Naive thymus-derived CD4-positive, alpha-beta T cell (primary cell): ENCODE results near the gene MIX23. TPM values are rescaled to one million over a fixed set of nuclear protein-coding genes. Genes with fewer than 3 reads are reported as not detected.
A peak's percentile ranks its signal among the peaks of the same experiment; 100 is the strongest.

Experiments
- ATAC-seq: fragments of 150-1000 bp; cut with Tn5 transposase; 2 replicates; pipeline ENCODE4 v1.10.0; 2021; ENCODE audit warnings: mild to moderate bottlenecking, moderate library complexity
- CTCF ChIA-PET: fragments of 350-600 bp; sonication (Branson Sonifier 250); formaldehyde crosslinking; loops from one replicate; lab custom pipeline; 2021; ENCODE audit warnings: antibody characterized with exemption; lab: Charles Lee
- POLR2A ChIA-PET: fragments of 350-600 bp; sonication (Branson Sonifier 250); formaldehyde crosslinking; loops from one replicate; lab custom pipeline; 2021; ENCODE audit warnings: antibody characterized with exemption, inconsistent platforms; lab: Charles Lee
- DNase-seq, 9 donors: peaks; one replicate each; pipeline versions ENCODE4 v3.0.0 to v3.0.0-alpha.2; 2020 to 2022; ENCODE audit warnings: mixed read lengths in 1 of 9
- H3K27ac ChIP-seq: one replicate; pipeline ENCODE4 v1.7.0; 2013; ENCODE audit warnings: mild to moderate bottlenecking, low read depth, low read length, moderate library complexity
- H3K27me3 ChIP-seq, 2 donors: one replicate each; pipeline ENCODE4 v1.7.0; 2013; ENCODE audit warnings: low read length in 2 of 2, mild to moderate bottlenecking in 2 of 2, moderate library complexity in 2 of 2; ENCODE audit not compliant: control insufficient read depth in 2 of 2, insufficient read depth in 2 of 2
- H3K36me3 ChIP-seq, 3 experiments: 1 replicate in 2 of 3; 2 replicates in 1 of 3; pipeline ENCODE4 v1.7.0; 2013; ENCODE audit warnings: low read length in 3 of 3, mild to moderate bottlenecking in 3 of 3, moderate library complexity in 1 of 3; ENCODE audit not compliant: insufficient read depth in 3 of 3, control insufficient read depth in 2 of 3
- H3K4me1 ChIP-seq, 2 donors: one replicate each; pipeline ENCODE4 v1.7.0; 2013; ENCODE audit warnings: low read length in 2 of 2, mild to moderate bottlenecking in 2 of 2, moderate library complexity in 1 of 2; ENCODE audit not compliant: control insufficient read depth in 2 of 2, insufficient read depth in 2 of 2
- H3K4me3 ChIP-seq: 2 replicates; pipeline ENCODE4 v1.7.0; 2013; ENCODE audit warnings: mild to moderate bottlenecking, low read length
- H3K9me3 ChIP-seq, 3 experiments: 1 replicate in 2 of 3; 2 replicates in 1 of 3; pipeline ENCODE4 v1.7.0; 2013; ENCODE audit warnings: low read length in 3 of 3; ENCODE audit not compliant: control insufficient read depth in 2 of 3
- H3K27ac Mint-ChIP-seq, 9 donors: one replicate each; pipeline ENCODE4 v1.8.0; 2020 to 2022; ENCODE audit warnings: mixed read lengths in 9 of 9, mild to moderate bottlenecking in 8 of 9, moderate library complexity in 5 of 9, inconsistent platforms in 2 of 9
- H3K27me3 Mint-ChIP-seq, 5 donors: one replicate each; pipeline ENCODE4 v1.8.0; 2021 to 2022; ENCODE audit warnings: mixed read lengths in 5 of 5, mild to moderate bottlenecking in 1 of 5
- H3K36me3 Mint-ChIP-seq, 5 donors: one replicate each; pipeline ENCODE4 v1.8.0; 2020 to 2022; ENCODE audit warnings: mixed read lengths in 5 of 5, mild to moderate bottlenecking in 3 of 5, inconsistent platforms in 1 of 5
- H3K4me1 Mint-ChIP-seq, 7 donors: one replicate each; pipeline ENCODE4 v1.8.0; 2020 to 2022; ENCODE audit warnings: mixed read lengths in 7 of 7, mild to moderate bottlenecking in 3 of 7, inconsistent platforms in 1 of 7
- H3K4me3 Mint-ChIP-seq, 10 donors: one replicate each; pipeline ENCODE4 v1.8.0; 2020 to 2022; ENCODE audit warnings: mild to moderate bottlenecking in 10 of 10, mixed read lengths in 10 of 10, moderate library complexity in 6 of 10, inconsistent platforms in 2 of 10
- H3K9me3 Mint-ChIP-seq, 11 donors: one replicate each; pipeline ENCODE4 v1.8.0; 2020 to 2022; ENCODE audit warnings: mixed read lengths in 11 of 11, mild to moderate bottlenecking in 4 of 11, inconsistent platforms in 1 of 11, moderate library complexity in 1 of 11
- intact Hi-C, 2 donors: fragments of 100-400 bp; cut with micrococcal nuclease; formaldehyde crosslinking; loops; one replicate each; pipeline ENCODE4 v1.15.1; 2023
- polyA plus RNA-seq, 2 donors: library from polyadenylated mRNA; unstranded; fragments of 300-500 nt; fragmentation: Illumina TruSeq; gene quantifications; one replicate each; pipeline ENCODE4 v1.2.3, GENCODE V29; 2021
- total RNA-seq, 6 experiments: library from RNA in 5 of 6; stranded (reverse) in 5 of 6; gene quantifications; 1 replicate in 5 of 6; 2 replicates in 1 of 6; pipeline ENCODE4 v1.2.3 and lab custom pipeline; 2021 to 2026

MIX23 gene
- total RNA-seq = 10 to 100 TPM; 14.7 to 47.7 (median 26.3) TPM
- 10 to 100 TPM; 11.6 to 29.0 TPM for polyA plus RNA-seq
- total RNA-seq (lab: John Stamatoyannopoulos, UW) = 6.9 reads per million, percentile 29 among the genes with 10 or more reads in this experiment

- Mint-ChIP-seq H3K27me3 (no peaks in the 10 kb centered on the region), H3K9me3 (no peaks in the 10 kb centered on the region), H3K4me1 (peaks cover 18 to 64% (median 50%) of the 10 kb centered on the region in 7 donors), H3K36me3 (peaks cover 0 to 19% (median 0%) of the 10 kb centered on the region in 5 donors), H3K27ac (peak within 1 kb of the TSS; percentile 88 to 98 (median 95)), H3K4me3 (peak within 1 kb of the TSS; percentile 87 to 99 (median 95))
- ChIA-PET CTCF (interaction anchor here (0.5 to 1.1 kb wide), 5 partner anchors 10 to 836 kb away, joined by 3 to 5 read pairs (median 3); no protein-coding TSS in a partner anchor), POLR2A (interaction anchor here (0.8 to 5.2 kb wide), 5 partner anchors 10 to 411 kb away, joined by 4 to 112 read pairs (median 11); partner anchors contain the start of genes HSPBAP1 and WDR5B)
- H3K4me1 ChIP-seq = peaks cover 12 to 15% of the 10 kb centered on the region in 2 donors
- peak within 1 kb of the TSS; percentile 85 for H3K27ac ChIP-seq
- no peaks in the 10 kb centered on the region for H3K9me3 ChIP-seq
- intact Hi-C loops = loop anchor here (1.0 to 10.0 kb wide), 6 partner anchors 61 to 1786 kb away; partner anchors contain the start of genes CCDC14 (in 1 of the 2), GTF2E1 (in 1 of the 2), HCLS1 (in 1 of the 2) and NDUFB4 (in 1 of the 2)
- H3K36me3 ChIP-seq = peaks cover 0 to 6% (median 0%) of the 10 kb centered on the region in 3 experiments
- DNase-seq = peak; percentile 61 to 85 (median 82)
- no peaks in the 10 kb centered on the region for H3K27me3 ChIP-seq
- H3K4me3 ChIP-seq = peak within 1 kb of the TSS; percentile 84
- peak; percentile 69 for ATAC-seq
Observed at GRCh38 chr3:122382888-122383666, at the start of gene MIX23. Gene MIX23, minus strand, starts transcription at chr3:122383231. Its CDS starts 7 bp downstream, at chr3:122383224.

- H3K9me3 Mint-ChIP-seq = peaks cover 0 to 28% (median 8%) of the 10 kb centered on the region in 11 donors
Observed at GRCh38 chr3:122430371-122430770, 47.3 kb upstream of the MIX23 start.

GRCh38 chr3:122427857-122428471, 44.9 kb upstream of the MIX23 start:
- ChIA-PET CTCF (no interaction called here), POLR2A (interaction anchor here (1.1 kb wide), 1 partner anchor 12 kb away, joined by 6 read pairs; the partner anchor contains the start of gene WDR5B)
- Histone ChIP-seq H3K27me3 (no peaks in the 10 kb centered on the region), H3K4me1 (no peaks in the 10 kb centered on the region), H3K27ac (no peak overlapping the region), H3K9me3 (no peaks in the 10 kb centered on the region), H3K4me3 (no peak overlapping the region), H3K36me3 (peaks cover 10 to 53% (median 16%) of the 10 kb centered on the region in 3 experiments)
- Mint-ChIP-seq H3K4me3 (no peak overlapping the region), H3K4me1 (peaks cover 0 to 7% (median 0%) of the 10 kb centered on the region in 7 donors), H3K36me3 (peaks cover 17 to 82% (median 67%) of the 10 kb centered on the region in 5 donors), H3K9me3 (peaks cover 0 to 28% (median 8%) of the 10 kb centered on the region in 11 donors), H3K27ac (peak overlapping the region in 3 of 9 donors; percentile 9 to 34 (median 9)), H3K27me3 (no peaks in the 10 kb centered on the region)
- intact Hi-C loops = no loop called here
- no peak for ATAC-seq
- no peak for DNase-seq

More at GRCh38 chr3:122430371-122430770, 47.3 kb upstream of the MIX23 start:
- H3K9me3 ChIP-seq = no peaks in the 10 kb centered on the region
- Mint-ChIP-seq H3K4me3 (no peak overlapping the region), H3K27ac (peak overlapping the region in 2 of 9 donors; percentile 9 to 56), H3K27me3 (no peaks in the 10 kb centered on the region), H3K36me3 (peaks cover 18 to 89% (median 78%) of the 10 kb centered on the region in 5 donors), H3K4me1 (peaks cover 0 to 14% (median 3%) of the 10 kb centered on the region in 7 donors)
- ATAC-seq = no peak
- no peak overlapping the region for H3K27ac ChIP-seq
- H3K36me3 ChIP-seq = peaks cover 10 to 58% (median 16%) of the 10 kb centered on the region in 3 experiments
- CTCF ChIA-PET = no interaction called here
- H3K4me3 ChIP-seq = no peak overlapping the region
- DNase-seq = no peak
- POLR2A ChIA-PET = interaction anchor here (0.6 to 0.8 kb wide), 2 partner anchors 12 to 28 kb away, joined by 3 to 4 read pairs; no protein-coding TSS in a partner anchor
- intact Hi-C loops = no loop called here
- no peaks in the 10 kb centered on the region for H3K27me3 ChIP-seq
- no peaks in the 10 kb centered on the region for H3K4me1 ChIP-seq

- H3K9me3 ChIP-seq = no peaks in the 10 kb centered on the region
- H3K4me3 ChIP-seq = no peak overlapping the region
- peaks cover 5 to 22% (median 19%) of the 10 kb centered on the region in 7 donors for H3K4me1 Mint-ChIP-seq
- ATAC-seq (no peak), DNase-seq (no peak)
- ChIA-PET POLR2A (no interaction called here), CTCF (no interaction called here)
- no peaks in the 10 kb centered on the region for H3K27me3 ChIP-seq
- no peaks in the 10 kb centered on the region for H3K9me3 Mint-ChIP-seq
- H3K27ac ChIP-seq = no peak overlapping the region
- H3K36me3 Mint-ChIP-seq = peaks cover 13 to 44% (median 30%) of the 10 kb centered on the region in 5 donors
- peaks cover 6 to 7% of the 10 kb centered on the region in 2 donors for H3K4me1 ChIP-seq
- peak overlapping the region in 1 of 9 donors; percentile 61 for H3K27ac Mint-ChIP-seq
- H3K27me3 Mint-ChIP-seq = no peaks in the 10 kb centered on the region
- H3K4me3 Mint-ChIP-seq = no peak overlapping the region
- H3K36me3 ChIP-seq = peaks cover 2 to 35% (median 13%) of the 10 kb centered on the region in 3 experiments
- intact Hi-C loops = no loop called here
Observed at GRCh38 chr3:122421836-122422235, 38.8 kb upstream of the MIX23 start.

- H3K27me3 ChIP-seq = no peaks in the 10 kb centered on the region
- no peak for ATAC-seq
- no peak overlapping the region for H3K27ac ChIP-seq
- H3K9me3 ChIP-seq = no peaks in the 10 kb centered on the region
- Mint-ChIP-seq H3K27me3 (no peaks in the 10 kb centered on the region), H3K27ac (peak overlapping the region in 1 of 9 donors; percentile 11), H3K36me3 (peaks cover 6 to 36% (median 23%) of the 10 kb centered on the region in 5 donors), H3K4me3 (no peak overlapping the region), H3K9me3 (peaks cover 0 to 1% (median 0%) of the 10 kb centered on the region in 11 donors), H3K4me1 (peaks cover 11 to 29% (median 26%) of the 10 kb centered on the region in 7 donors)
- H3K4me1 ChIP-seq = peaks cover 8% of the 10 kb centered on the region in 2 donors
- H3K4me3 ChIP-seq = no peak overlapping the region
- ChIA-PET POLR2A (no interaction called here), CTCF (no interaction called here)
- intact Hi-C loops = no loop called here
- no peak for DNase-seq
- peaks cover 0 to 27% (median 6%) of the 10 kb centered on the region in 3 experiments for H3K36me3 ChIP-seq
Observed at GRCh38 chr3:122421101-122421500, 38.1 kb upstream of the MIX23 start.
